Hepatocyte (in vitro differentiated cells): ENCODE results near the gene MCM7. TPM values are rescaled to one million over a fixed set of nuclear protein-coding genes. Genes with fewer than 3 reads are reported as not detected.

Experiments used
- DNase-seq: peaks from one replicate; pipeline ENCODE4 v3.0.0-alpha.2; 2016; ENCODE audit warnings: low spot score
- H2AFZ ChIP-seq: fragments of 200-600 bp; sonication (generic); 2 replicates; pipeline ENCODE4 v1.6.0; 2016; ENCODE audit warnings: antibody characterized with exemption, mild to moderate bottlenecking
- H3K27ac ChIP-seq: fragments of 200-600 bp; sonication (generic); 2 replicates; pipeline ENCODE4 v1.5.1; 2016; ENCODE audit warnings: mild to moderate bottlenecking
- H3K27me3 ChIP-seq: fragments of 200-600 bp; sonication (generic); 2 replicates; pipeline ENCODE4 v1.6.1; 2016
- H3K36me3 ChIP-seq: fragments of 200-600 bp; sonication (generic); replicated peaks from 2 replicates; pipeline ENCODE4 v1.5.1; 2016; ENCODE audit warnings: low read depth; ENCODE audit not compliant: insufficient read depth
- H3K4me1 ChIP-seq: fragments of 200-600 bp; sonication (generic); 2 replicates; pipeline ENCODE4 v1.5.1; 2016; ENCODE audit warnings: mild to moderate bottlenecking, moderate library complexity; ENCODE audit not compliant: insufficient read depth
- H3K4me2 ChIP-seq: fragments of 200-600 bp; sonication (generic); 2 replicates; pipeline ENCODE4 v1.6.0; 2016
- H3K4me3 ChIP-seq: fragments of 200-600 bp; sonication (generic); 2 replicates; pipeline ENCODE4 v1.5.1; 2016; ENCODE audit warnings: mild to moderate bottlenecking
- H3K79me2 ChIP-seq: fragments of 200-600 bp; sonication (generic); 2 replicates; pipeline ENCODE4 v1.6.0; 2017; ENCODE audit warnings: mild to moderate bottlenecking
- H3K9me2 ChIP-seq: fragments of 200-600 bp; sonication (generic); replicated peaks from 2 replicates; pipeline ENCODE4 v1.6.0; 2017; ENCODE audit warnings: mild to moderate bottlenecking; ENCODE audit not compliant: insufficient read depth
- H3K9me3 ChIP-seq: fragments of 200-600 bp; sonication (generic); 2 replicates; pipeline ENCODE4 v1.5.1; 2016; ENCODE audit warnings: low read depth, mild to moderate bottlenecking
- H4K20me1 ChIP-seq: fragments of 200-600 bp; sonication (generic); 2 replicates; pipeline ENCODE4 v1.6.0; 2016; ENCODE audit warnings: mild to moderate bottlenecking; ENCODE audit not compliant: insufficient read depth, poor library complexity, severe bottlenecking
- CTCF ChIP-seq: fragments of 200-600 bp; sonication (generic); IDR thresholded peaks from 2 replicates; pipeline ENCODE4 v1.5.1; 2016; ENCODE audit warnings: antibody characterized with exemption, mild to moderate bottlenecking; ENCODE audit not compliant: poor library complexity
- EZH2 ChIP-seq: fragments of 200-600 bp; sonication (generic); IDR thresholded peaks from 2 replicates; pipeline ENCODE4 v1.6.1; 2016; ENCODE audit warnings: antibody characterized with exemption, mild to moderate bottlenecking, borderline replicate concordance
- EZH2phosphoT487 ChIP-seq: fragments of 200-600 bp; sonication (generic); IDR thresholded peaks from one replicate; pipeline ENCODE4 v1.6.1; 2018; ENCODE audit warnings: antibody characterized with exemption, mild to moderate bottlenecking, low read depth, moderate library complexity; ENCODE audit not compliant: unreplicated experiment, severe bottlenecking
- WGBS: methylation state at CpG from one replicate; pipeline ENCODE4 v1.1.6; 2016; ENCODE audit warnings: low lambda C conversion rate; ENCODE audit errors: missing lambda C conversion rate; 5-methylcytosine and 5-hydroxymethylcytosine counted together
- polyA plus RNA-seq: library from polyadenylated mRNA; unstranded; fragments of >200 nt; fragmentation: Nextera tagmentation; extraction: Ambion mirVana; gene quantifications from 2 replicates; pipeline ENCODE4 v1.2.1, GENCODE V29; 2016
- total RNA-seq: library from RNA; depleted of rRNA; stranded (reverse); fragments of >200 nt; gene quantifications from 2 replicates; pipeline ENCODE4 v1.2.3, GENCODE V29; 2014

Gene MCM7
- total and polyA plus RNA-seq, 2 experiments from 2014 or later, result 42.1 to 49.3 TPM

- TF ChIP-seq EZH2, result no peak
- TF ChIP-seq CTCF, result no peak
- TF ChIP-seq EZH2phosphoT487, result no peak
- Histone ChIP-seq H4K20me1 (no peaks in the 10 kb centered on the region), H3K4me1 (no peaks in the 10 kb centered on the region), H3K36me3 (no peaks in the 10 kb centered on the region), H3K9me2 (no peaks in the 10 kb centered on the region), H3K4me2 (no peak overlapping the region), H3K79me2 (no peaks in the 10 kb centered on the region), H3K27me3 (no peaks in the 10 kb centered on the region), H2AFZ (no peak overlapping the region), H3K27ac (no peak overlapping the region), H3K9me3 (no peaks in the 10 kb centered on the region), H3K4me3 (no peak overlapping the region)
- DNase-seq, result no peak
- WGBS, result 91% methylated on average over 13 of the region's 13 CpGs
Measured at GRCh38 chr7:100137851-100138760, 36.9 kb upstream of the MCM7 start.

- Histone ChIP-seq H3K79me2 (no peaks in the 10 kb centered on the region), H3K9me2 (no peaks in the 10 kb centered on the region), H3K4me2 (no peak overlapping the region), H2AFZ (no peak overlapping the region), H3K4me1 (peaks cover 7% of the 10 kb centered on the region), H3K27me3 (no peaks in the 10 kb centered on the region), H4K20me1 (no peaks in the 10 kb centered on the region), H3K36me3 (no peaks in the 10 kb centered on the region), H3K4me3 (no peak overlapping the region), H3K9me3 (no peaks in the 10 kb centered on the region), H3K27ac (no peak overlapping the region)
- DNase-seq, result peak; percentile 81
- TF ChIP-seq EZH2phosphoT487 (no peak), CTCF (peak; percentile 81), EZH2 (no peak)
- WGBS, result 18% methylated on average over 3 of the region's 3 CpGs
Measured at GRCh38 chr7:100132697-100133151, 31.5 kb upstream of the MCM7 start.

GRCh38 chr7:100132126-100132525, 30.9 kb upstream of the MCM7 start:
- TF ChIP-seq EZH2 (no peak), EZH2phosphoT487 (no peak), CTCF (no peak)
- Histone ChIP-seq H3K9me3 (no peaks in the 10 kb centered on the region), H2AFZ (no peak overlapping the region), H3K9me2 (no peaks in the 10 kb centered on the region), H3K4me2 (no peak overlapping the region), H3K4me3 (no peak overlapping the region), H3K79me2 (no peaks in the 10 kb centered on the region), H3K4me1 (peaks cover 7% of the 10 kb centered on the region), H3K27me3 (no peaks in the 10 kb centered on the region), H3K36me3 (no peaks in the 10 kb centered on the region), H4K20me1 (no peaks in the 10 kb centered on the region), H3K27ac (no peak overlapping the region)
- no peak for DNase-seq
- 74% methylated on average over 7 of the region's 7 CpGs for WGBS
